GM12878 (cell line): Measurements from ENCODE around the gene CARM1. TPM values are rescaled to one million over a fixed set of nuclear protein-coding genes. Genes with fewer than 3 reads are reported as not detected.

Experiments used
- ASH2L ChIP-seq: fragments of 300-600, 200-600 bp; sonication (generic); IDR thresholded peaks from 2 replicates; pipeline ENCODE4 v1.6.1; 2017; ENCODE audit warnings: low read depth, mild to moderate bottlenecking, borderline replicate concordance
- BACH1 ChIP-seq: fragments of 450-650 bp; IDR thresholded peaks from 2 replicates; pipeline ENCODE4 v1.6.1; 2017; ENCODE audit warnings: mild to moderate bottlenecking, borderline replicate concordance
- CBX3 ChIP-seq: fragments of 200-600 bp; sonication (generic); IDR thresholded peaks from 2 replicates; pipeline ENCODE4 v1.6.1; 2016; ENCODE audit warnings: low read depth, borderline replicate concordance
- EGR1 ChIP-seq, 2 experiments: IDR thresholded peaks; 1 replicate in 1 of 2; 2 replicates in 1 of 2; pipeline ENCODE4 v1.6.1; 2011 to 2012; ENCODE audit warnings: low read depth in 2 of 2, low read length in 2 of 2, borderline replicate concordance in 1 of 2, mild to moderate bottlenecking in 1 of 2, moderate library complexity in 1 of 2
- ETV6 ChIP-seq, 2 experiments: fragments of 450-650 bp in 1 of 2; IDR thresholded peaks in 1 of 2; conservative IDR thresholded peaks in 1 of 2; 2 replicates each; pipeline ENCODE4 v1.6.1; 2014; ENCODE audit warnings: antibody characterized with exemption in 1 of 2, borderline replicate concordance in 1 of 2, low read depth in 1 of 2, mild to moderate bottlenecking in 1 of 2, moderate library complexity in 1 of 2
- NBN ChIP-seq: fragments of 450-650 bp; IDR thresholded peaks from 2 replicates; pipeline ENCODE4 v1.6.1; 2016
- NRF1 ChIP-seq: conservative IDR thresholded peaks from 2 replicates; pipeline ENCODE4 v1.6.1; 2011; ENCODE audit warnings: mild to moderate bottlenecking, low read depth, low read length, improper control_type of control experiment
- RAD21 ChIP-seq: IDR thresholded peaks from 2 replicates; pipeline ENCODE4 v1.6.1; 2011; ENCODE audit warnings: mild to moderate bottlenecking, low read depth, low read length, moderate library complexity; ENCODE audit not compliant: insufficient read depth
- SP1 ChIP-seq: IDR thresholded peaks from one replicate; pipeline ENCODE4 v1.6.1; 2011; ENCODE audit warnings: low read depth, low read length
- SUPT20H ChIP-seq: IDR thresholded peaks from 2 replicates; pipeline ENCODE4 v1.6.1; 2011; ENCODE audit warnings: low read depth, mild to moderate bottlenecking, low read length, moderate library complexity, borderline replicate concordance; ENCODE audit not compliant: control insufficient read depth
- TCF3 ChIP-seq: IDR thresholded peaks from 2 replicates; pipeline ENCODE4 v1.6.1; 2012; ENCODE audit warnings: low read depth, mild to moderate bottlenecking, low read length, borderline replicate concordance; ENCODE audit not compliant: insufficient read depth
- ZNF207 ChIP-seq: fragments of 450-650 bp; IDR thresholded peaks from 2 replicates; pipeline ENCODE4 v1.6.1; 2014; ENCODE audit warnings: antibody characterized with exemption, mild to moderate bottlenecking, borderline replicate concordance
- ZNF274 ChIP-seq: IDR thresholded peaks from one replicate; pipeline ENCODE4 v1.8.0; 2011; ENCODE audit not compliant: insufficient read length, insufficient read depth
- polyA plus RNA-seq, 11 experiments: library from polyadenylated mRNA; depleted of rRNA in 4 of 11; unstranded in 6 of 11; stranded (reverse) in 5 of 11; fragments of >200 nt; fragmentation: Nextera tagmentation in 4 of 11; fragmentation: Illumina TruSeq in 1 of 11; extraction: Ambion mirVana in 4 of 11; extraction: Trizol in 1 of 11; gene quantifications; 1 replicate in 1 of 11; 2 replicates in 10 of 11; pipeline versions ENCODE4 v1.2.1 to v1.2.3, GENCODE V29; 2011 to 2016; ENCODE audit warnings: inconsistent platforms in 2 of 11, missing spikeins in 2 of 11, low read depth in 1 of 11
- total RNA-seq, 4 experiments: library from RNA; depleted of rRNA in 3 of 4; stranded (reverse); fragments of >200 nt in 3 of 4; fragmentation: Illumina TruSeq in 1 of 4; extraction: Trizol in 1 of 4; gene quantifications; 2 replicates each; pipeline versions ENCODE4 v1.2.1 to v1.2.3, GENCODE V29; 2013 to 2021
- TF ChIP-seq, protein P1 (sequence below): fragments of 450-650 bp; IDR thresholded peaks from 2 replicates; pipeline ENCODE4 v1.6.1; 2017; ENCODE audit warnings: mild to moderate bottlenecking, moderate library complexity
- TF ChIP-seq, protein P2 (sequence below): fragments of 450-650 bp; formaldehyde crosslinking; IDR thresholded peaks from 2 replicates; pipeline ENCODE4 v1.4.0; 2020; ENCODE audit warnings: mild to moderate bottlenecking, moderate library complexity
- TF ChIP-seq, protein P3 (sequence below): fragments of 450-650 bp; IDR thresholded peaks from 2 replicates; pipeline ENCODE4 v1.6.1; 2017; ENCODE audit warnings: mild to moderate bottlenecking
- TF ChIP-seq, protein P4 (sequence below): fragments of 450-650 bp; conservative IDR thresholded peaks from 2 replicates; pipeline ENCODE4 v1.6.1; 2017; ENCODE audit warnings: mild to moderate bottlenecking, moderate library complexity

CARM1 gene
- total and polyA plus RNA-seq, 10 of the 15 experiments (the other 5 are each of a cell fraction or from before 2014, with no cell fraction given), result 0.45 to 116 (median 39.7) TPM

DNA sequence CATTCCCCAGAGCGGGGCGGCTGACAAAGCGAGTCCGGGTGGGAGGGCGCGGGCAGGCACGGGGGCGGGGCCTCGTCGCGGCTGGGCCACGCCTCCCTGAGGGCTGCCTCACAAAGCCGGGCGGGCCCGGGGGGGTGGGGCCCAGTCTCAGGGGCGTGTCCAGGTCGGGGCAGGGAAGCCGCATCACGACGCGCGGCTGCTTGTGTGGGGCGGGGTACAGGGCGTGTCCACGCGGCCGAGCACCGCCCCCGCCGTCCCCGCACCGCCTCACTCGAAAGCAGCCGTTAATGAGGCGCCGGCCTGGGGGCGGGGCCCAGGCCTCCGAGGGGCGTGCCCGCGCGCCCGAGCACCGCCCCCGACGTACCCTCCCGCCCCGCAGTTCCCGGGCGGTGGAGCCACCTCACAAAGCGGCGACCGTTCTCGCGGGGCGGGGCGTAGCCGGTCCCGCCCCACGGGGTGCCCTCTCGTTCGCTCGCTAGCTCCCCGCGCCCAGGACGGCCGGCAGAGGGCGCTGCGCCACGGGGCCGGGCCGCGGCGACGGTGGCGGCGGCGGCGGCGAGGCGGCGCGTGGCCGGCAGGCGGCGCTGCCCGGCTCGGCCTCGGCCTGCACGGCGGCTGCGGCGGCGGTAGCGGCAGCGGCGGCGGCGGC is at the start of gene CARM1 (continued):
- TF ChIP-seq BACH1 (peak; percentile 77; the same call in 1 of the 2 replicates), EGR1 (IDR thresholded peaks at IDR 0.05; ENCODE audit: borderline replicate concordance in 1 of 2, low read depth in 2 of 2, low read length in 2 of 2) (peak in 1 of 2 experiments; percentile 52; a peak in 2 of 3 replicates), ETV6 (conservative IDR thresholded peaks at IDR 0.05 in 1 of 2, IDR thresholded peaks at IDR 0.05 in 1 of 2; ENCODE audit: borderline replicate concordance in 1 of 2, low read depth in 1 of 2) (no peak), ZNF274 (no peak), NBN (no peak), SP1 (peak; percentile 70), TCF3 (no peak), NRF1 (peak; percentile 33; the same call in 1 of the 2 replicates), ASH2L (no peak), RAD21 (peak; percentile 72), CBX3 (no peak), ZNF207 (no peak), SUPT20H (no peak)
- TF ChIP-seq, protein P1, sequence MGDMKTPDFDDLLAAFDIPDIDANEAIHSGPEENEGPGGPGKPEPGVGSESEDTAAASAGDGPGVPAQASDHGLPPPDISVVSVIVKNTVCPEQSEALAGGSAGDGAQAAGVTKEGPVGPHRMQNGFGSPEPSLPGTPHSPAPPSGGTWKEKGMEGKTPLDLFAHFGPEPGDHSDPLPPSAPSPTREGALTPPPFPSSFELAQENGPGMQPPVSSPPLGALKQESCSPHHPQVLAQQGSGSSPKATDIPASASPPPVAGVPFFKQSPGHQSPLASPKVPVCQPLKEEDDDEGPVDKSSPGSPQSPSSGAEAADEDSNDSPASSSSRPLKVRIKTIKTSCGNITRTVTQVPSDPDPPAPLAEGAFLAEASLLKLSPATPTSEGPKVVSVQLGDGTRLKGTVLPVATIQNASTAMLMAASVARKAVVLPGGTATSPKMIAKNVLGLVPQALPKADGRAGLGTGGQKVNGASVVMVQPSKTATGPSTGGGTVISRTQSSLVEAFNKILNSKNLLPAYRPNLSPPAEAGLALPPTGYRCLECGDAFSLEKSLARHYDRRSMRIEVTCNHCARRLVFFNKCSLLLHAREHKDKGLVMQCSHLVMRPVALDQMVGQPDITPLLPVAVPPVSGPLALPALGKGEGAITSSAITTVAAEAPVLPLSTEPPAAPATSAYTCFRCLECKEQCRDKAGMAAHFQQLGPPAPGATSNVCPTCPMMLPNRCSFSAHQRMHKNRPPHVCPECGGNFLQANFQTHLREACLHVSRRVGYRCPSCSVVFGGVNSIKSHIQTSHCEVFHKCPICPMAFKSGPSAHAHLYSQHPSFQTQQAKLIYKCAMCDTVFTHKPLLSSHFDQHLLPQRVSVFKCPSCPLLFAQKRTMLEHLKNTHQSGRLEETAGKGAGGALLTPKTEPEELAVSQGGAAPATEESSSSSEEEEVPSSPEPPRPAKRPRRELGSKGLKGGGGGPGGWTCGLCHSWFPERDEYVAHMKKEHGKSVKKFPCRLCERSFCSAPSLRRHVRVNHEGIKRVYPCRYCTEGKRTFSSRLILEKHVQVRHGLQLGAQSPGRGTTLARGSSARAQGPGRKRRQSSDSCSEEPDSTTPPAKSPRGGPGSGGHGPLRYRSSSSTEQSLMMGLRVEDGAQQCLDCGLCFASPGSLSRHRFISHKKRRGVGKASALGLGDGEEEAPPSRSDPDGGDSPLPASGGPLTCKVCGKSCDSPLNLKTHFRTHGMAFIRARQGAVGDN, result no peak
- TF ChIP-seq, protein P2, sequence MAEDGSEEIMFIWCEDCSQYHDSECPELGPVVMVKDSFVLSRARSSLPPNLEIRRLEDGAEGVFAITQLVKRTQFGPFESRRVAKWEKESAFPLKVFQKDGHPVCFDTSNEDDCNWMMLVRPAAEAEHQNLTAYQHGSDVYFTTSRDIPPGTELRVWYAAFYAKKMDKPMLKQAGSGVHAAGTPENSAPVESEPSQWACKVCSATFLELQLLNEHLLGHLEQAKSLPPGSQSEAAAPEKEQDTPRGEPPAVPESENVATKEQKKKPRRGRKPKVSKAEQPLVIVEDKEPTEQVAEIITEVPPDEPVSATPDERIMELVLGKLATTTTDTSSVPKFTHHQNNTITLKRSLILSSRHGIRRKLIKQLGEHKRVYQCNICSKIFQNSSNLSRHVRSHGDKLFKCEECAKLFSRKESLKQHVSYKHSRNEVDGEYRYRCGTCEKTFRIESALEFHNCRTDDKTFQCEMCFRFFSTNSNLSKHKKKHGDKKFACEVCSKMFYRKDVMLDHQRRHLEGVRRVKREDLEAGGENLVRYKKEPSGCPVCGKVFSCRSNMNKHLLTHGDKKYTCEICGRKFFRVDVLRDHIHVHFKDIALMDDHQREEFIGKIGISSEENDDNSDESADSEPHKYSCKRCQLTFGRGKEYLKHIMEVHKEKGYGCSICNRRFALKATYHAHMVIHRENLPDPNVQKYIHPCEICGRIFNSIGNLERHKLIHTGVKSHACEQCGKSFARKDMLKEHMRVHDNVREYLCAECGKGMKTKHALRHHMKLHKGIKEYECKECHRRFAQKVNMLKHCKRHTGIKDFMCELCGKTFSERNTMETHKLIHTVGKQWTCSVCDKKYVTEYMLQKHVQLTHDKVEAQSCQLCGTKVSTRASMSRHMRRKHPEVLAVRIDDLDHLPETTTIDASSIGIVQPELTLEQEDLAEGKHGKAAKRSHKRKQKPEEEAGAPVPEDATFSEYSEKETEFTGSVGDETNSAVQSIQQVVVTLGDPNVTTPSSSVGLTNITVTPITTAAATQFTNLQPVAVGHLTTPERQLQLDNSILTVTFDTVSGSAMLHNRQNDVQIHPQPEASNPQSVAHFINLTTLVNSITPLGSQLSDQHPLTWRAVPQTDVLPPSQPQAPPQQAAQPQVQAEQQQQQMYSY (CRISPR knock-in tag), result no peak
- TF ChIP-seq, protein P3, sequence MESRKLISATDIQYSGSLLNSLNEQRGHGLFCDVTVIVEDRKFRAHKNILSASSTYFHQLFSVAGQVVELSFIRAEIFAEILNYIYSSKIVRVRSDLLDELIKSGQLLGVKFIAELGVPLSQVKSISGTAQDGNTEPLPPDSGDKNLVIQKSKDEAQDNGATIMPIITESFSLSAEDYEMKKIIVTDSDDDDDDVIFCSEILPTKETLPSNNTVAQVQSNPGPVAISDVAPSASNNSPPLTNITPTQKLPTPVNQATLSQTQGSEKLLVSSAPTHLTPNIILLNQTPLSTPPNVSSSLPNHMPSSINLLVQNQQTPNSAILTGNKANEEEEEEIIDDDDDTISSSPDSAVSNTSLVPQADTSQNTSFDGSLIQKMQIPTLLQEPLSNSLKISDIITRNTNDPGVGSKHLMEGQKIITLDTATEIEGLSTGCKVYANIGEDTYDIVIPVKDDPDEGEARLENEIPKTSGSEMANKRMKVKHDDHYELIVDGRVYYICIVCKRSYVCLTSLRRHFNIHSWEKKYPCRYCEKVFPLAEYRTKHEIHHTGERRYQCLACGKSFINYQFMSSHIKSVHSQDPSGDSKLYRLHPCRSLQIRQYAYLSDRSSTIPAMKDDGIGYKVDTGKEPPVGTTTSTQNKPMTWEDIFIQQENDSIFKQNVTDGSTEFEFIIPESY, result no peak
- TF ChIP-seq, protein P4, sequence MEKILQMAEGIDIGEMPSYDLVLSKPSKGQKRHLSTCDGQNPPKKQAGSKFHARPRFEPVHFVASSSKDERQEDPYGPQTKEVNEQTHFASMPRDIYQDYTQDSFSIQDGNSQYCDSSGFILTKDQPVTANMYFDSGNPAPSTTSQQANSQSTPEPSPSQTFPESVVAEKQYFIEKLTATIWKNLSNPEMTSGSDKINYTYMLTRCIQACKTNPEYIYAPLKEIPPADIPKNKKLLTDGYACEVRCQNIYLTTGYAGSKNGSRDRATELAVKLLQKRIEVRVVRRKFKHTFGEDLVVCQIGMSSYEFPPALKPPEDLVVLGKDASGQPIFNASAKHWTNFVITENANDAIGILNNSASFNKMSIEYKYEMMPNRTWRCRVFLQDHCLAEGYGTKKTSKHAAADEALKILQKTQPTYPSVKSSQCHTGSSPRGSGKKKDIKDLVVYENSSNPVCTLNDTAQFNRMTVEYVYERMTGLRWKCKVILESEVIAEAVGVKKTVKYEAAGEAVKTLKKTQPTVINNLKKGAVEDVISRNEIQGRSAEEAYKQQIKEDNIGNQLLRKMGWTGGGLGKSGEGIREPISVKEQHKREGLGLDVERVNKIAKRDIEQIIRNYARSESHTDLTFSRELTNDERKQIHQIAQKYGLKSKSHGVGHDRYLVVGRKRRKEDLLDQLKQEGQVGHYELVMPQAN, result peak; percentile 15; the same call in 1 of the 2 replicates
